Neural crest cell (in vitro differentiated cells): ENCODE measurements around the gene TSSK3. TPM values are rescaled to one million over a fixed set of nuclear protein-coding genes. Genes with fewer than 3 reads are reported as not detected.

ENCODE experiments used
- DNase-seq: peaks from one replicate; pipeline ENCODE4 v3.0.0; 2021; ENCODE audit warnings: low read depth, mixed read lengths, low spot score
- H3K27ac Mint-ChIP-seq: one replicate; pipeline ENCODE4 v1.8.0; 2021; ENCODE audit warnings: mild to moderate bottlenecking, mixed read lengths; ENCODE audit not compliant: unreplicated experiment
- H3K27me3 Mint-ChIP-seq: 2 replicates; pipeline ENCODE4 v1.8.0; 2021; ENCODE audit warnings: low read depth, mild to moderate bottlenecking, mixed read lengths
- H3K36me3 Mint-ChIP-seq: 2 replicates; pipeline ENCODE4 v1.8.0; 2021; ENCODE audit warnings: low read depth, mild to moderate bottlenecking, mixed read lengths
- H3K4me1 Mint-ChIP-seq: 2 replicates; pipeline ENCODE4 v1.8.0; 2021; ENCODE audit warnings: mixed read lengths
- H3K4me3 Mint-ChIP-seq: one replicate; pipeline ENCODE4 v1.8.0; 2021; ENCODE audit warnings: mild to moderate bottlenecking, mixed read lengths
- H3K9me3 Mint-ChIP-seq: 2 replicates; pipeline ENCODE4 v1.8.0; 2021; ENCODE audit warnings: mixed read lengths
- total RNA-seq: library from RNA; stranded (reverse); gene quantifications from 2 replicates; pipeline ENCODE4 v1.2.1, GENCODE V29; 2021
- TF ChIP-seq, protein P1 (sequence below): fragments of 200-600 bp; sonication (generic); conservative IDR thresholded peaks from 2 replicates; pipeline ENCODE4 v1.5.0; 2021; ENCODE audit warnings: antibody characterized with exemption, mild to moderate bottlenecking

Gene TSSK3
- total RNA-seq, 1 donor from 2014 or later, result 2.2 TPM

- Mint-ChIP-seq H3K4me1 (peaks cover 3% of the 10 kb centered on the region), H3K9me3 (peaks cover 13% of the 10 kb centered on the region), H3K27me3 (peaks cover 14% of the 10 kb centered on the region), H3K36me3 (peaks cover 11% of the 10 kb centered on the region), H3K4me3 (no peak overlapping the region), H3K27ac (no peak overlapping the region)
- peak; percentile 57 for DNase-seq
- TF ChIP-seq, protein P1, sequence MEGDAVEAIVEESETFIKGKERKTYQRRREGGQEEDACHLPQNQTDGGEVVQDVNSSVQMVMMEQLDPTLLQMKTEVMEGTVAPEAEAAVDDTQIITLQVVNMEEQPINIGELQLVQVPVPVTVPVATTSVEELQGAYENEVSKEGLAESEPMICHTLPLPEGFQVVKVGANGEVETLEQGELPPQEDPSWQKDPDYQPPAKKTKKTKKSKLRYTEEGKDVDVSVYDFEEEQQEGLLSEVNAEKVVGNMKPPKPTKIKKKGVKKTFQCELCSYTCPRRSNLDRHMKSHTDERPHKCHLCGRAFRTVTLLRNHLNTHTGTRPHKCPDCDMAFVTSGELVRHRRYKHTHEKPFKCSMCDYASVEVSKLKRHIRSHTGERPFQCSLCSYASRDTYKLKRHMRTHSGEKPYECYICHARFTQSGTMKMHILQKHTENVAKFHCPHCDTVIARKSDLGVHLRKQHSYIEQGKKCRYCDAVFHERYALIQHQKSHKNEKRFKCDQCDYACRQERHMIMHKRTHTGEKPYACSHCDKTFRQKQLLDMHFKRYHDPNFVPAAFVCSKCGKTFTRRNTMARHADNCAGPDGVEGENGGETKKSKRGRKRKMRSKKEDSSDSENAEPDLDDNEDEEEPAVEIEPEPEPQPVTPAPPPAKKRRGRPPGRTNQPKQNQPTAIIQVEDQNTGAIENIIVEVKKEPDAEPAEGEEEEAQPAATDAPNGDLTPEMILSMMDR, result peak; percentile 65
Observed at GRCh38 chr1:32413507-32414185, 51.3 kb downstream of the TSSK3 start.

Other genes with a start within 250 kb of the TSSK3 start
- gene TXLNA, start 182.9 kb upstream of the TSSK3 start, total RNA-seq, result 70.3 and 70.7 TPM in 2 replicates
- 16.7 and 21.2 TPM in 2 replicates for gene CCDC28B, start 161.9 kb upstream of the TSSK3 start, total RNA-seq
- 7.3 and 7.8 TPM in 2 replicates for gene IQCC, start 156.9 kb upstream of the TSSK3 start, total RNA-seq
- not detected in 2 replicates for gene DCDC2B, start 153.4 kb upstream of the TSSK3 start, total RNA-seq
- gene TMEM234, start 140.2 kb upstream of the TSSK3 start, total RNA-seq, result 21.3 and 22.5 TPM in 2 replicates
- gene EIF3I, start 140.1 kb upstream of the TSSK3 start, total RNA-seq, result 190 and 192 TPM in 2 replicates
- gene FAM167B, start 115.3 kb upstream of the TSSK3 start, total RNA-seq, result 0.66 and 1.5 TPM in 2 replicates
- gene LCK, start 111.3 kb upstream of the TSSK3 start, total RNA-seq, result not detected in 2 replicates
- 128 and 130 TPM in 2 replicates for gene HDAC1, start 70.5 kb upstream of the TSSK3 start, total RNA-seq
- 943 and 952 TPM in 2 replicates for gene MARCKSL1, start 26.3 kb upstream of the TSSK3 start, total RNA-seq
- 7.1 and 7.7 TPM in 2 replicates for gene FAM229A, start 54 bp upstream of the TSSK3 start, total RNA-seq
- 38.6 and 41.5 TPM in 2 replicates for gene BSDC1, start 31.9 kb downstream of the TSSK3 start, total RNA-seq
- 3.1 and 3.3 TPM in 2 replicates for gene ZBTB8B, start 102.5 kb downstream of the TSSK3 start, total RNA-seq
- gene ZBTB8A, start 176.9 kb downstream of the TSSK3 start, total RNA-seq, result 9.8 and 10.1 TPM in 2 replicates